CD14-positive monocyte (primary cell): ENCODE measurements around the gene GPC1. TPM values are rescaled to one million over a fixed set of nuclear protein-coding genes. Genes with fewer than 3 reads are reported as not detected.

Experiments used
- DNase-seq, 3 donors: peaks; one replicate each; pipeline ENCODE4 v3.0.0-alpha.2; 2011 to 2022
- H2AFZ ChIP-seq: 2 replicates; pipeline ENCODE4 v1.6.0; 2012; ENCODE audit warnings: mild to moderate bottlenecking, low read depth, low read length, inconsistent platforms; ENCODE audit not compliant: insufficient read depth, poor library complexity, severe bottlenecking
- H3K27ac ChIP-seq, 2 donors: 1 replicate in 1 of 2; 2 replicates in 1 of 2; pipeline ENCODE4 v1.5.1; 2012 to 2013; ENCODE audit warnings: low read length in 2 of 2, control low read depth in 1 of 2, inconsistent platforms in 1 of 2, low read depth in 1 of 2, mild to moderate bottlenecking in 1 of 2
- H3K27me3 ChIP-seq, 2 donors: one replicate each; pipeline versions ENCODE4 v1.6.0 to v1.6.1; 2011 to 2013; ENCODE audit warnings: low read length in 2 of 2; ENCODE audit not compliant: control insufficient read depth in 2 of 2, insufficient read depth in 2 of 2
- H3K36me3 ChIP-seq, 2 donors: replicated peaks in 1 of 2; 1 replicate in 1 of 2; 2 replicates in 1 of 2; pipeline versions ENCODE4 v1.5.1 to v1.6.1; 2012 to 2013; ENCODE audit warnings: low read length in 2 of 2, control low read depth in 1 of 2, inconsistent platforms in 1 of 2, mild to moderate bottlenecking in 1 of 2; ENCODE audit not compliant: insufficient read depth in 2 of 2, control insufficient read depth in 1 of 2
- H3K4me1 ChIP-seq, 2 donors: 1 replicate in 1 of 2; 2 replicates in 1 of 2; pipeline versions ENCODE4 v1.5.1 to v1.6.1; 2012 to 2013; ENCODE audit warnings: low read length in 2 of 2, control low read depth in 1 of 2, inconsistent platforms in 1 of 2, mild to moderate bottlenecking in 1 of 2, moderate library complexity in 1 of 2; ENCODE audit not compliant: insufficient read depth in 2 of 2, control insufficient read depth in 1 of 2
- H3K4me2 ChIP-seq: replicated peaks from 2 replicates; pipeline ENCODE3; 2012; ENCODE audit warnings: low read length, moderate library complexity, mild to moderate bottlenecking; ENCODE audit not compliant: poor library complexity, severe bottlenecking; ENCODE audit errors: extremely low read depth
- H3K4me3 ChIP-seq, 3 experiments: fragments of 200-600 bp in 1 of 3; sonication (generic) in 1 of 3; replicated peaks in 1 of 3; 1 replicate in 2 of 3; 2 replicates in 1 of 3; pipeline ENCODE4 v1.5.1; 2011 to 2013; ENCODE audit warnings: low read length in 3 of 3, mild to moderate bottlenecking in 3 of 3, control low read depth in 2 of 3, low read depth in 2 of 3, inconsistent platforms in 1 of 3, moderate library complexity in 1 of 3
- H3K79me2 ChIP-seq: 2 replicates; pipeline ENCODE4 v1.6.0; 2012; ENCODE audit warnings: mild to moderate bottlenecking, control low read depth, inconsistent platforms, low read length, moderate library complexity; ENCODE audit not compliant: insufficient read depth
- H3K9ac ChIP-seq: 2 replicates; pipeline ENCODE4 v1.6.0; 2017; ENCODE audit warnings: low read length, mild to moderate bottlenecking; ENCODE audit not compliant: insufficient read depth, poor library complexity, severe bottlenecking
- H3K9me3 ChIP-seq, 2 donors: replicated peaks in 1 of 2; 1 replicate in 1 of 2; 2 replicates in 1 of 2; pipeline versions ENCODE4 v1.5.1 to v1.6.1; 2012 to 2013; ENCODE audit warnings: low read length in 2 of 2, control low read depth in 1 of 2; ENCODE audit not compliant: control insufficient read depth in 1 of 2, insufficient read depth in 1 of 2
- H4K20me1 ChIP-seq: 2 replicates; pipeline ENCODE4 v1.6.0; 2012; ENCODE audit warnings: mild to moderate bottlenecking, low read length, control low read depth, moderate library complexity; ENCODE audit not compliant: insufficient read depth
- H3K27ac Mint-ChIP-seq, 7 donors: one replicate each; pipeline ENCODE4 v1.8.0; 2020; ENCODE audit warnings: mild to moderate bottlenecking in 7 of 7, mixed read lengths in 7 of 7, moderate library complexity in 6 of 7, inconsistent platforms in 2 of 7
- H3K27me3 Mint-ChIP-seq, 3 donors: one replicate each; pipeline ENCODE4 v1.8.0; 2021 to 2022; ENCODE audit warnings: low read depth in 3 of 3, mild to moderate bottlenecking in 3 of 3, mixed read lengths in 3 of 3, moderate library complexity in 3 of 3, inconsistent platforms in 1 of 3
- H3K36me3 Mint-ChIP-seq, 2 donors: one replicate each; pipeline ENCODE4 v1.8.0; 2020; ENCODE audit warnings: mixed read lengths in 2 of 2, inconsistent platforms in 1 of 2, mild to moderate bottlenecking in 1 of 2
- H3K4me1 Mint-ChIP-seq: one replicate; pipeline ENCODE4 v1.8.0; 2020; ENCODE audit warnings: mild to moderate bottlenecking, mixed read lengths
- H3K4me3 Mint-ChIP-seq, 2 donors: one replicate each; pipeline ENCODE4 v1.8.0; 2020; ENCODE audit warnings: mild to moderate bottlenecking in 2 of 2, mixed read lengths in 2 of 2, moderate library complexity in 1 of 2
- H3K9me3 Mint-ChIP-seq, 7 donors: one replicate each; pipeline ENCODE4 v1.8.0; 2020 to 2022; ENCODE audit warnings: mixed read lengths in 7 of 7, mild to moderate bottlenecking in 6 of 7, moderate library complexity in 6 of 7, inconsistent platforms in 2 of 7
- WGBS: methylation state at CpG from one replicate; pipeline ENCODE4 v1.1.5; 2013; ENCODE audit warnings: missing lambda C conversion rate; ENCODE audit not compliant: insufficient coverage; 5-methylcytosine and 5-hydroxymethylcytosine counted together
- intact Hi-C, 2 donors: fragments of 100-400 bp; cut with micrococcal nuclease; formaldehyde crosslinking; loops; one replicate each; pipeline versions ENCODE4 v1.15.0 to v1.15.1; 2023
- polyA plus RNA-seq, 3 donors: library from polyadenylated mRNA; depleted of rRNA in 1 of 3; unstranded in 2 of 3; stranded (reverse) in 1 of 3; fragments of 300-500 nt in 2 of 3; fragments of >200 nt in 1 of 3; fragmentation: Illumina TruSeq in 2 of 3; gene quantifications; 1 replicate in 2 of 3; 2 replicates in 1 of 3; pipeline ENCODE4 v1.2.3, GENCODE V29; 2012 to 2021
- TF ChIP-seq, protein P1 (sequence below): fragments of 200-600 bp; IDR thresholded peaks from one replicate; pipeline ENCODE4 v1.8.0; 2022; ENCODE audit warnings: antibody characterized with exemption, mild to moderate bottlenecking

GPC1 gene
- polyA plus RNA-seq, 3 donors, result 0.08 TPM; not detected in 2

DNA sequence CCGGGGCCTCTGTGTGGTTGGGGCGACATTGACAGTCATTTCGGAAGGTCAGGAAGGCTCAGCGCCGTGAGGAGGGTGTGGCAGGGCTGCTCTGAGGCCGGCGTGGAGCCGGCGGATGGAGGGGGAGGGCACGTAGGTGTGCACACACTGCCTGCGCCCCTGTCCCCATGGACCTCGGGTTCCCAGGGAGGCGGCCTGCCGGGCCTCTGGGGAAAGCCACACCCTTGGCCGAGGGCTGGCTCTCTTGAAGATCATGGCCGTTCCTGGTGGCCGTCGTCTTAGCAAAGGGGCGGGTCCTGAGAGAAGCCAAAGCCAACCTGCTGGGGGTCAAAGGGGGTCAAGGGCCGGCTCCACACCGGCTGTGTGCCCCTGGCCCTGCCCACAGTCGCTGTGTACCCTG, 11.9 kb downstream of the GPC1 start:
- H3K4me1 Mint-ChIP-seq, result no peaks in the 10 kb centered on the region
- Histone ChIP-seq H3K4me1 (no peaks in the 10 kb centered on the region), H3K9ac (no peak overlapping the region), H3K4me2 (no peak overlapping the region), H3K27ac (no peak overlapping the region), H3K4me3 (no peak overlapping the region), H4K20me1 (no peaks in the 10 kb centered on the region), H3K36me3 (no peaks in the 10 kb centered on the region), H3K79me2 (no peaks in the 10 kb centered on the region), H3K27me3 (peaks cover 6 to 27% of the 10 kb centered on the region in 2 donors), H3K9me3 (peaks cover 0 to 3% of the 10 kb centered on the region in 2 donors), H2AFZ (no peak overlapping the region)
- intact Hi-C loops, result no loop called here
- 89% methylated on average over 21 of the region's 22 CpGs for WGBS
- H3K27ac Mint-ChIP-seq, result no peak overlapping the region
- H3K27me3 Mint-ChIP-seq, result peaks cover 23 to 40% (median 28%) of the 10 kb centered on the region in 3 donors
- H3K9me3 Mint-ChIP-seq, result peaks cover 0 to 7% (median 2%) of the 10 kb centered on the region in 7 donors
- H3K4me3 Mint-ChIP-seq, result no peak overlapping the region
- DNase-seq, result no peak
- TF ChIP-seq, protein P1, sequence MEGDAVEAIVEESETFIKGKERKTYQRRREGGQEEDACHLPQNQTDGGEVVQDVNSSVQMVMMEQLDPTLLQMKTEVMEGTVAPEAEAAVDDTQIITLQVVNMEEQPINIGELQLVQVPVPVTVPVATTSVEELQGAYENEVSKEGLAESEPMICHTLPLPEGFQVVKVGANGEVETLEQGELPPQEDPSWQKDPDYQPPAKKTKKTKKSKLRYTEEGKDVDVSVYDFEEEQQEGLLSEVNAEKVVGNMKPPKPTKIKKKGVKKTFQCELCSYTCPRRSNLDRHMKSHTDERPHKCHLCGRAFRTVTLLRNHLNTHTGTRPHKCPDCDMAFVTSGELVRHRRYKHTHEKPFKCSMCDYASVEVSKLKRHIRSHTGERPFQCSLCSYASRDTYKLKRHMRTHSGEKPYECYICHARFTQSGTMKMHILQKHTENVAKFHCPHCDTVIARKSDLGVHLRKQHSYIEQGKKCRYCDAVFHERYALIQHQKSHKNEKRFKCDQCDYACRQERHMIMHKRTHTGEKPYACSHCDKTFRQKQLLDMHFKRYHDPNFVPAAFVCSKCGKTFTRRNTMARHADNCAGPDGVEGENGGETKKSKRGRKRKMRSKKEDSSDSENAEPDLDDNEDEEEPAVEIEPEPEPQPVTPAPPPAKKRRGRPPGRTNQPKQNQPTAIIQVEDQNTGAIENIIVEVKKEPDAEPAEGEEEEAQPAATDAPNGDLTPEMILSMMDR, result no peak
- H3K36me3 Mint-ChIP-seq, result peaks cover 0 to 5% of the 10 kb centered on the region in 2 donors

DNA sequence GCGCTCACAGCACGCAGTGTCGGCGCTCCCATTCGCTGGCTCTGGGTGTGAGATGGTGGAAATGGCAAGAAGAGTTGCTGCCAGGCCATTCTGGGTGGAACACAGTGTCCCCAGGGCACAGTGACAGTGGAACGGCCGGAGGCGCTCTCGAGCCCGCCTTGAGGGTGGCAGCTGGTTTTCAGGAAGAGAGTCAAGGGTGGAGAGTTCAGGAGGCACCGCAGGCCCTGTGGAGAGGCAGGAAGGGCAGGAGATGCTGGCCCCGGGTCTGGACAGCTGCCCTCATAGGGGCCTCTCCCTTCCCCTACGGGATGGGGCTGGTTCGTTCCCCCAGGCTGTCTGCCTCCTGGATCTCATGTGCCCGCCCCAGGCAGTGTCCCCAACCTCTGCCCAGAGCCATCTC, 12.5 kb downstream of the GPC1 start:
- no peak overlapping the region for H3K4me3 ChIP-seq
- no peak overlapping the region for H2AFZ ChIP-seq
- H3K9me3 ChIP-seq, result peaks cover 0 to 3% of the 10 kb centered on the region in 2 donors
- H3K4me3 Mint-ChIP-seq, result no peak overlapping the region
- TF ChIP-seq, protein P1, result no peak
- peaks cover 6 to 28% of the 10 kb centered on the region in 2 donors for H3K27me3 ChIP-seq
- no peaks in the 10 kb centered on the region for H3K36me3 ChIP-seq
- no peak for DNase-seq
- H3K79me2 ChIP-seq, result no peaks in the 10 kb centered on the region
- no peak overlapping the region for H3K9ac ChIP-seq
- peaks cover 0 to 7% (median 2%) of the 10 kb centered on the region in 7 donors for H3K9me3 Mint-ChIP-seq
- WGBS, result 84% methylated on average over 8 of the region's 15 CpGs
- peaks cover 24 to 44% (median 29%) of the 10 kb centered on the region in 3 donors for H3K27me3 Mint-ChIP-seq
- no peaks in the 10 kb centered on the region for H3K4me1 ChIP-seq
- H3K27ac ChIP-seq, result no peak overlapping the region
- intact Hi-C loops, result no loop called here
- no peaks in the 10 kb centered on the region for H3K4me1 Mint-ChIP-seq
- H3K4me2 ChIP-seq, result no peak overlapping the region
- H3K36me3 Mint-ChIP-seq, result peaks cover 0 to 5% of the 10 kb centered on the region in 2 donors
- no peaks in the 10 kb centered on the region for H4K20me1 ChIP-seq
- H3K27ac Mint-ChIP-seq, result no peak overlapping the region
